GM23338 (cell line): ENCODE results near the gene OXCT2. TPM values are rescaled to one million over a fixed set of nuclear protein-coding genes. Genes with fewer than 3 reads are reported as not detected.
"Not testable (repeated sequence)": the region's sequence is repeated elsewhere in the genome, so short reads cannot be mapped to it uniquely, and the experiment has no call there.

Experiments
- ATAC-seq: fragments of 200-7000 bp; cut with Tn5 transposase; 3 replicates; pipeline ENCODE4 v1.9.1; 2020
- DNase-seq: peaks from one replicate; pipeline ENCODE4 v3.0.0-alpha.2; 2015; ENCODE audit warnings: low spot score
- H2AFZ ChIP-seq: fragments of 200-600 bp; sonication (generic); 2 replicates; pipeline ENCODE4 v1.8.0; 2016; ENCODE audit warnings: antibody characterized with exemption, mild to moderate bottlenecking, moderate library complexity
- H3F3A ChIP-seq: fragments of 200-600 bp; sonication (generic); replicated peaks from 2 replicates; pipeline ENCODE4 v1.8.0; 2017; ENCODE audit warnings: antibody characterized with exemption, mixed run types, low read depth
- H3K27ac ChIP-seq: fragments of 200-600 bp; sonication (generic); 2 replicates; pipeline ENCODE4 v1.6.1; 2016; ENCODE audit warnings: low read depth
- H3K27me3 ChIP-seq: fragments of 200-600 bp; sonication (generic); 2 replicates; pipeline ENCODE4 v1.8.0; 2016; ENCODE audit warnings: mild to moderate bottlenecking, mixed run types, moderate library complexity; ENCODE audit not compliant: insufficient read depth
- H3K36me3 ChIP-seq: fragments of 200-600 bp; sonication (generic); 2 replicates; pipeline ENCODE4 v1.8.0; 2016; ENCODE audit warnings: mild to moderate bottlenecking; ENCODE audit not compliant: insufficient read depth
- H3K4me1 ChIP-seq: fragments of 200-600 bp; sonication (generic); 2 replicates; pipeline ENCODE4 v1.8.0; 2016; ENCODE audit warnings: mild to moderate bottlenecking, moderate library complexity; ENCODE audit not compliant: insufficient read depth
- H3K4me2 ChIP-seq: fragments of 200-600 bp; sonication (generic); 2 replicates; pipeline ENCODE4 v1.7.1; 2017; ENCODE audit warnings: mixed run types
- H3K4me3 ChIP-seq: fragments of 200-600 bp; sonication (generic); 2 replicates; pipeline ENCODE4 v1.6.1; 2016; ENCODE audit warnings: mixed run types
- H3K79me2 ChIP-seq: fragments of 200-600 bp; sonication (generic); replicated peaks from 2 replicates; pipeline ENCODE4 v1.8.0; 2017; ENCODE audit warnings: mild to moderate bottlenecking; ENCODE audit not compliant: insufficient read depth
- H3K9me2 ChIP-seq: fragments of 200-600 bp; sonication (generic); 2 replicates; pipeline ENCODE4 v1.8.0; 2017; ENCODE audit not compliant: insufficient read depth
- H4K20me1 ChIP-seq: fragments of 200-600 bp; sonication (generic); replicated peaks from 2 replicates; pipeline ENCODE4 v1.8.0; 2017; ENCODE audit warnings: mild to moderate bottlenecking; ENCODE audit not compliant: insufficient read depth
- H3K27ac Mint-ChIP-seq: 2 replicates; pipeline ENCODE4 v1.8.0; 2020; ENCODE audit warnings: inconsistent platforms, mild to moderate bottlenecking, moderate library complexity, mixed read lengths
- H3K27me3 Mint-ChIP-seq: 3 replicates; pipeline ENCODE4 v1.8.0; 2022; ENCODE audit warnings: low read depth, mild to moderate bottlenecking, moderate library complexity, mixed read lengths, inconsistent platforms; ENCODE audit not compliant: insufficient read depth, poor library complexity
- H3K36me3 Mint-ChIP-seq: 3 replicates; pipeline ENCODE4 v1.8.0; 2021; ENCODE audit warnings: low read depth, mild to moderate bottlenecking, inconsistent platforms, moderate library complexity, mixed read lengths
- H3K4me1 Mint-ChIP-seq: 3 replicates; pipeline ENCODE4 v1.8.0; 2020; ENCODE audit warnings: mild to moderate bottlenecking, inconsistent platforms, mixed read lengths
- H3K4me3 Mint-ChIP-seq: 3 replicates; pipeline ENCODE4 v1.8.0; 2021; ENCODE audit warnings: moderate library complexity, mild to moderate bottlenecking, inconsistent platforms, mixed read lengths
- H3K9me3 Mint-ChIP-seq: 3 replicates; pipeline ENCODE4 v1.8.0; 2020; ENCODE audit warnings: moderate library complexity, mild to moderate bottlenecking, inconsistent platforms, mixed read lengths
- JUNB ChIP-seq: IDR thresholded peaks from one replicate; pipeline ENCODE4 v1.6.1; 2016; ENCODE audit warnings: antibody characterized with exemption; ENCODE audit not compliant: unreplicated experiment
- NANOG ChIP-seq: IDR thresholded peaks from 2 replicates; pipeline ENCODE4 v1.6.1; 2016; ENCODE audit warnings: antibody characterized with exemption, borderline replicate concordance
- STAT1 ChIP-seq: IDR thresholded peaks from one replicate; pipeline ENCODE4 v1.6.1; 2016; ENCODE audit warnings: antibody characterized with exemption; ENCODE audit not compliant: unreplicated experiment
- ZNF114 ChIP-seq: fragments of 250-450 bp; sonication (Bioruptor Pico); IDR thresholded peaks from 2 replicates; pipeline ENCODE4 v1.5.0; 2020; ENCODE audit warnings: mild to moderate bottlenecking, moderate library complexity
- ZNF462 ChIP-seq: fragments of 250-450 bp; sonication (Bioruptor Pico); IDR thresholded peaks from 2 replicates; pipeline ENCODE4 v1.5.0; 2020; ENCODE audit warnings: mild to moderate bottlenecking, moderate library complexity
- polyA plus RNA-seq: library from polyadenylated mRNA; unstranded; fragments of >200 nt; fragmentation: Nextera tagmentation; extraction: Ambion mirVana; gene quantifications from 2 replicates; pipeline ENCODE4 v1.2.1, GENCODE V29; 2016
- total RNA-seq: library from RNA; depleted of rRNA; stranded (reverse); fragments of >200 nt; shearing (Covaris generic); gene quantifications from 2 replicates; pipeline ENCODE4 v1.2.3, GENCODE V29; 2014

Gene OXCT2
- total and polyA plus RNA-seq, 2 experiments from 2014 or later = 1.4 to 2.8 TPM

- no peaks in the 10 kb centered on the region for H3K9me2 ChIP-seq
- no peaks in the 10 kb centered on the region; the same call in 1 of the 2 replicates for H4K20me1 ChIP-seq
- Mint-ChIP-seq H3K4me1 (no peaks in the 10 kb centered on the region), H3K4me3 (no peak overlapping the region), H3K9me3 (no peaks in the 10 kb centered on the region), H3K27me3 (peaks cover 52% of the 10 kb centered on the region), H3K36me3 (no peaks in the 10 kb centered on the region), H3K27ac (no peak overlapping the region)
- TF ChIP-seq ZNF114 (CRISPR knock-in tag) = no peak
- no peak for TF ChIP-seq JUNB
- TF ChIP-seq ZNF462 = no peak
- TF ChIP-seq NANOG = no peak
- TF ChIP-seq STAT1 = no peak
- ATAC-seq = no peak
- peaks cover 71% of the 10 kb centered on the region for H3K27me3 ChIP-seq
- H3K4me2 ChIP-seq = peak overlapping the region; percentile 51; the same call in 1 of the 2 replicates
- no peak overlapping the region for H2AFZ ChIP-seq
- H3K4me1 ChIP-seq = no peaks in the 10 kb centered on the region
- peak overlapping the region; percentile 58 for H3K4me3 ChIP-seq
- peak; percentile 56 for DNase-seq
- H3K27ac ChIP-seq = no peak overlapping the region
- H3F3A ChIP-seq = no peaks in the 10 kb centered on the region
- H3K36me3 ChIP-seq = no peaks in the 10 kb centered on the region
- no peaks in the 10 kb centered on the region for H3K79me2 ChIP-seq
Measured at GRCh38 chr1:39788426-39788757, 17.2 kb upstream of the OXCT2 start.

GRCh38 chr1:39787964-39788363 is 16.8 kb upstream of the OXCT2 start:
- H3K9me3 Mint-ChIP-seq, DNase-seq, H3K4me1 ChIP-seq, H3K4me2 ChIP-seq, H3K79me2 ChIP-seq, H3K36me3 ChIP-seq, H3K27ac Mint-ChIP-seq, H4K20me1 ChIP-seq, H3F3A ChIP-seq, H2AFZ ChIP-seq, H3K36me3 Mint-ChIP-seq, H3K9me2 ChIP-seq, H3K27ac ChIP-seq, H3K4me1 Mint-ChIP-seq: not testable (repeated sequence)
- Mint-ChIP-seq H3K27me3 (peaks cover 56% of the 10 kb centered on the region), H3K4me3 (peak overlapping the region; percentile 55; the same call in 2 of the 3 replicates)
- ATAC-seq = peak; percentile 10; the same call in 2 of the 3 replicates
- Histone ChIP-seq H3K27me3 (peaks cover 73% of the 10 kb centered on the region), H3K4me3 (peak overlapping the region; percentile 23; the same call in 1 of the 2 replicates)
